ENCODE measurements around the gene RRAGB. TPM values are rescaled to one million over a fixed set of nuclear protein-coding genes. Genes with fewer than 3 reads are reported as not detected.
"Not testable (repeated sequence)": the region's sequence is repeated elsewhere in the genome, so short reads cannot be mapped to it uniquely, and the experiment has no call there.

Gene RRAGB, protein sequence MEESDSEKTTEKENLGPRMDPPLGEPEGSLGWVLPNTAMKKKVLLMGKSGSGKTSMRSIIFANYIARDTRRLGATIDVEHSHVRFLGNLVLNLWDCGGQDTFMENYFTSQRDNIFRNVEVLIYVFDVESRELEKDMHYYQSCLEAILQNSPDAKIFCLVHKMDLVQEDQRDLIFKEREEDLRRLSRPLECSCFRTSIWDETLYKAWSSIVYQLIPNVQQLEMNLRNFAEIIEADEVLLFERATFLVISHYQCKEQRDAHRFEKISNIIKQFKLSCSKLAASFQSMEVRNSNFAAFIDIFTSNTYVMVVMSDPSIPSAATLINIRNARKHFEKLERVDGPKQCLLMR
- total RNA-seq (10 to 100 TPM in 3 of 4 donors, 1 to 10 TPM in 1; 10.0 to 41.4 (median 24.4) TPM), polyA plus RNA-seq (10 to 100 TPM in 1 of 3 donors, 1 to 10 TPM in 2; 3.7 to 17.4 (median 9.7) TPM)

DNA sequence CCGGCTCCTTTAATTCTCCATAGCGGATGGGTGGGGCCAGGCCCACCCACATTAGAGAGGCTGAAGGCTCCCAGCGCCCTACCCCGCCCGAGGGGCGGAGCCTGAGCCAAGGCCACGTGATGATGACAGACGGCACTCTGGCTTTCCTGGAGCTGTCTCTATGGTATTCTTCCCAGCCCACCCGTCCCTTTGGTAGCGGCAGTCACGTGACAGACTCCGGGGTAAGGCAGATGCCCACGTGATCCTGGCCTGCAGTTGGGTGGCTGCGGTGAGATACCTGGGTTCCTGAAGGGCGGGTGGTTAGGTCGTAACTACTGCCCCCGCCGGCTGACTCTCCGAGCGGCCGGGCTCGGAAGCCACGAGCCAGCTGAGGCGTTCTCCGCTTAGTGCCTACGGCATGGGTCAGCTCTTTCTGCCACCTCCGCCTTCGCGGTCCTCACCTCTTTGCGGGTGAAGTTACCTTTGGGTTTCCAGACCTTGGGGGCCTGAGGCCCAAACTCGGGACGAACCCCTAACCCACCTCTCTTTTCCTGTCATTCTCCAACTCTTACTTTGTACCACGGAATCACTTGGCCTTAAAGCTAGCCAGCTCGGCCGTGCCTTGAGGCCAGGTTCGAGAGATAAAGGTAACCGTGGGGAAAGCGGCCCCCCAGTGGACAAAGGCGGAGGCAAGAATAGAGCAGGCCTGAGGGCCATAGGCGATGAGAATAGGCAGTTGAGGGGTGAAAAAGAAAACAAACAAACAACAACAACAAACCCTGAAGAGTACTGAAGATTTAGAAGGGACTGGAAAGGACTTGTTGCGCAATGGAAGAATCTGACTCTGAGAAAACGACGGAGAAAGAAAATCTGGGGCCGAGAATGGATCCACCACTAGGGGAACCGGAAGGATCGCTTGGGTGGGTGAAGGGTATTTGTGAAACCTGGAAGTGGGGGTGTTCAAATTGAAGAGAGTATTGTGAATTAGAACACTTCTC, at the start of gene RRAGB:
Gene RRAGB (plus strand): TSS at position 229 of the 977 bp plus-strand sequence. CDS start 579 bp downstream, at position 808.
- intact Hi-C loops (cut with DNase I): loop anchor here (5.0 to 10.0 kb wide), 5 partner anchors 527 to 1273 kb away; partner anchors contain the start of genes GNL3L, MAGED2 and TSR2

DNA sequence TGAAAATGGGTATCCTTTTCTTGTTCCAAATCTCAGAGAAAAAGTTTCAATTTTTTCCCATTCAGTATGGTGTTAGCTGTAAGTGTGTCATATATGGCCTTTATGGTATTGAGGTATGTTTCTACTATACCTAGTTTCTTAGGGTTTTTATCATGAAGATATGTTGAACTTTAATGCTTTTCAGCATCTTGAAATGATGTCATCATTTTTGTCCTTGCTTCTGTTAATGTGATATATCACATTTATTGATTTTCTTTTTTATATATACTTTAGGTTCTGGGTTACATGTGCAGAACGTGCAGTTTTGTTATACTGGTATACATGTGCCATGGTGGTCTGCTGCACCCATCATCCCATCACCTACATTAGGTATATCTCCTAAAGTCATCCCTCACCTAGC, 49.5 kb upstream of the RRAGB start:
- intact Hi-C loops (cut with DNase I): no loop called here
- Histone ChIP-seq H3K36me3 (no peaks in the 10 kb centered on the region), H3K4me3 (no peak overlapping the region), H3K27me3 (no peaks in the 10 kb centered on the region), H3K27ac (no peak overlapping the region), H3K4me1 (no peaks in the 10 kb centered on the region), H3K9me3 (no peaks in the 10 kb centered on the region)
- no peak for DNase-seq
- TF ChIP-seq POLR2AphosphoS5 (IDR thresholded peaks at IDR 0.05) (no peak), EP300 (IDR thresholded peaks at IDR 0.05) (no peak), POLR2A (IDR thresholded peaks at IDR 0.05) (no peak)
- TF ChIP-seq, protein P1, sequence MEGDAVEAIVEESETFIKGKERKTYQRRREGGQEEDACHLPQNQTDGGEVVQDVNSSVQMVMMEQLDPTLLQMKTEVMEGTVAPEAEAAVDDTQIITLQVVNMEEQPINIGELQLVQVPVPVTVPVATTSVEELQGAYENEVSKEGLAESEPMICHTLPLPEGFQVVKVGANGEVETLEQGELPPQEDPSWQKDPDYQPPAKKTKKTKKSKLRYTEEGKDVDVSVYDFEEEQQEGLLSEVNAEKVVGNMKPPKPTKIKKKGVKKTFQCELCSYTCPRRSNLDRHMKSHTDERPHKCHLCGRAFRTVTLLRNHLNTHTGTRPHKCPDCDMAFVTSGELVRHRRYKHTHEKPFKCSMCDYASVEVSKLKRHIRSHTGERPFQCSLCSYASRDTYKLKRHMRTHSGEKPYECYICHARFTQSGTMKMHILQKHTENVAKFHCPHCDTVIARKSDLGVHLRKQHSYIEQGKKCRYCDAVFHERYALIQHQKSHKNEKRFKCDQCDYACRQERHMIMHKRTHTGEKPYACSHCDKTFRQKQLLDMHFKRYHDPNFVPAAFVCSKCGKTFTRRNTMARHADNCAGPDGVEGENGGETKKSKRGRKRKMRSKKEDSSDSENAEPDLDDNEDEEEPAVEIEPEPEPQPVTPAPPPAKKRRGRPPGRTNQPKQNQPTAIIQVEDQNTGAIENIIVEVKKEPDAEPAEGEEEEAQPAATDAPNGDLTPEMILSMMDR (IDR thresholded peaks at IDR 0.05): no peak
- 73 to 88% methylated on average over 1 of the region's 1 CpG for WGBS, 2 donors

More for the DNA sequence above, at the start of gene RRAGB:
- no peaks in the 10 kb centered on the region for H3K27me3 ChIP-seq
- peak; percentile 97 for DNase-seq
- TF ChIP-seq EP300 (IDR thresholded peaks at IDR 0.05) (peak in 1 of 4 donors; percentile 26), POLR2A (IDR thresholded peaks at IDR 0.05) (no peak), POLR2AphosphoS5 (IDR thresholded peaks at IDR 0.05) (peak in 3 of 4 donors; percentile 53 to 73 (median 54))
- TF ChIP-seq, protein P1 (IDR thresholded peaks at IDR 0.05): peak in 3 of 4 experiments; percentile 45 to 57 (median 47)
- H3K4me3 ChIP-seq: peak within 1 kb of the TSS; percentile 49 to 67 (median 62)
- WGBS, 2 donors: 0% methylated on average over 46 of the region's 46 CpGs
- H3K4me1 ChIP-seq: peaks cover 0 to 12% (median 0%) of the 10 kb centered on the region in 4 donors
- peak within 1 kb of the TSS; percentile 81 to 87 (median 84) for H3K27ac ChIP-seq
- H3K9me3 ChIP-seq: no peaks in the 10 kb centered on the region
- peaks cover 0 to 9% (median 0%) of the 10 kb centered on the region in 4 donors for H3K36me3 ChIP-seq

DNA sequence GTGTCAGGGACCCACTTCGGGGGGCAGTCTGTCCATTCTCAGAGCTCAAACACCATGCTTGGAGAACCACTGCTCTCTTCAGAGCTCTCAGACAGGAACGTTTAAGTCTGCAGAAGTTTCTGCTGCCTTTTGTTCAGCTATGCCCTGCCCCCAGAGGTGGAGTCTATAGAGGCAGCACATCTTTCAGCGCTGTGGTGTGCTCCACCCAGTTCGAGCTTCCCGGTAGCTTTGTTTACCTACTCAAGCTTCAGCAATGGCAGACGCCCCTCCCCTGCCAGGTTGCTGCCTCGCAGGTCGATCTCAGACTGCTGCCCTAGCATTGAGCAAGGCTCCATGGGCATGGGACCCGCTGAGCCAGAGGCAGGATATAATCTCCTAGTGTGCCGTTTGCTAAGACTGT, 29.0 kb upstream of the RRAGB start:
- H3K27me3 ChIP-seq; intact Hi-C loops (cut with DNase I); H3K4me1 ChIP-seq; H3K4me3 ChIP-seq; H3K27ac ChIP-seq; DNase-seq; H3K36me3 ChIP-seq; H3K9me3 ChIP-seq: not testable (repeated sequence)
- whole genome bisulfite sequencing, 2 donors: 79% methylated on average over 10 of the region's 10 CpGs

DNA sequence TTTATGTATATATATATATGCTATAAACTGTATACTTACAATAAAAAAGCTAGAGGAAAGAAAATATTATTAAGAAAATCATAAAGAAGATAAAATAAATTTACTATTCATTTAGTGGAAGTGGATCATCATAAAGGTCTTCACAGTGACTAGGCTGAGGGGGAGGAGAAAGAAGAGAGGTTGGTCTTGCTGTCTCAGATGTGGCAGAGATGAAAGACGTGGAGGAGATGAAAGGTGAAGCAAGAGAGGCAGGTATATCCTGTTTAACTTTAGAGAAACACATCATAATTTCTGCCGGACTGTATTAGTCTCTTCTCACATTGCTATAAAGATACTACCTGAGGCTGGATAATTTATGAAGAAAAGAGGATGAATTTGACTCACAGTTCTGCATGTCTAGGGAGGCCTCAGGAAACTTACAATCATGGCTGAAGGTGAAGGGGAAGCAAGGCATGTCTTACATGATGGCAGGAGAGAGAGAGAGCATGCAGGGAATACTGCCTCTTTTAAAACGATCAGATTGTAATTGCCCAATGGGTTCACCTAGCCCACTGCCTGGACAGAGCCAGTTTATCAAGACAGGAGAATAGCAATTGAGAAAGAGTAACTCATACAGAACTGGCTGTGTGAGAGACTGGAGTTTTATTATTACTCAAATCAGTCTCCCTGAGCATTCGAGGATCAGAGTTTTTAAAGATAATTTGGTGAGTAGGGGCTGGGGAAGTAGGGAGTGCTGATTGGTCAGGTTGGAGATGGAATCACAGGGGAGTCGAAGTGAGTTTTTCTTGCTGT, 22.1 kb upstream of the RRAGB start:
- WGBS, 2 donors: 62 to 64% methylated on average over 5 of the region's 5 CpGs
- no peak overlapping the region for H3K27ac ChIP-seq
- no peaks in the 10 kb centered on the region for H3K36me3 ChIP-seq
- H3K9me3 ChIP-seq: no peaks in the 10 kb centered on the region
- H3K4me3 ChIP-seq: no peak overlapping the region
- no peaks in the 10 kb centered on the region for H3K4me1 ChIP-seq
- DNase-seq: no peak
- no peak for TF ChIP-seq POLR2AphosphoS5 (IDR thresholded peaks at IDR 0.05)
- TF ChIP-seq POLR2A (IDR thresholded peaks at IDR 0.05): no peak
- TF ChIP-seq, protein P1 (IDR thresholded peaks at IDR 0.05): no peak
- no peak for TF ChIP-seq EP300 (IDR thresholded peaks at IDR 0.05)
- no peaks in the 10 kb centered on the region for H3K27me3 ChIP-seq
- intact Hi-C loops (cut with DNase I): no loop called here
